ENCODE data around the gene CD300LF. TPM values are rescaled to one million over a fixed set of nuclear protein-coding genes. Genes with fewer than 3 reads are reported as not detected.

The CD300LF gene
- total and polyA plus RNA-seq, 2 donors from 2014 or later, result 0.49 to 3.1 TPM

- no peaks in the 10 kb centered on the region for H3K36me3 ChIP-seq (ENCODE audit: control insufficient read depth in 2 of 3, insufficient read depth in 3 of 3, low read length in 3 of 3)
- DNase-seq (peak in 2 of 5 donors; percentile 43 to 44), FAIRE-seq (no peak)
- H3K9ac ChIP-seq (ENCODE audit: low read length in 3 of 3), result no peak overlapping the region
- no peak overlapping the region for H3K4me3 ChIP-seq (ENCODE audit: low read length in 3 of 3)
- intact Hi-C loops (cut with DNase I), result loop anchor here (10.0 kb wide), 1 partner anchor 119 kb away; no protein-coding TSS in a partner anchor
- no peaks in the 10 kb centered on the region for H3K9me3 ChIP-seq (ENCODE audit: control insufficient read depth in 2 of 3, insufficient read depth in 1 of 3, low read length in 3 of 3)
- H3K4me1 ChIP-seq (ENCODE audit: control insufficient read depth in 2 of 3, insufficient read depth in 2 of 3, low read depth in 1 of 3, low read length in 3 of 3), result peaks cover 3 to 37% (median 3%) of the 10 kb centered on the region in 3 donors
- TF ChIP-seq CTCF (IDR thresholded peaks at IDR 0.05; ENCODE audit: borderline replicate concordance, extremely low read depth, insufficient read depth), result no peak
- H3K27me3 ChIP-seq (ENCODE audit: control insufficient read depth, insufficient read depth, low read length), result no peaks in the 10 kb centered on the region
- H3K27ac ChIP-seq (ENCODE audit: low read depth in 2 of 2, low read length in 2 of 2), result no peak overlapping the region
These were observed 32.9 kb upstream of the CD300LF start for GRCh38 chr17:74745548-74746177.

- peak overlapping the region; percentile 29 to 57 for H3K27ac ChIP-seq (ENCODE audit: low read depth in 2 of 2, low read length in 2 of 2)
- peak; percentile 76 to 88 (median 83) for DNase-seq
- no peaks in the 10 kb centered on the region for H3K36me3 ChIP-seq (ENCODE audit: control insufficient read depth in 2 of 3, insufficient read depth in 3 of 3, low read length in 3 of 3)
- intact Hi-C loops (cut with DNase I), result loop anchor here (10.0 kb wide), 1 partner anchor 120 kb away; no protein-coding TSS in a partner anchor
- no peak overlapping the region for H3K9ac ChIP-seq (ENCODE audit: low read length in 3 of 3)
- TF ChIP-seq CTCF (IDR thresholded peaks at IDR 0.05; ENCODE audit: borderline replicate concordance, extremely low read depth, insufficient read depth), result peak; percentile 100
- H3K27me3 ChIP-seq (ENCODE audit: control insufficient read depth, insufficient read depth, low read length), result no peaks in the 10 kb centered on the region
- peaks cover 3 to 31% (median 3%) of the 10 kb centered on the region in 3 donors for H3K4me1 ChIP-seq (ENCODE audit: control insufficient read depth in 2 of 3, insufficient read depth in 2 of 3, low read depth in 1 of 3, low read length in 3 of 3)
- no peak for FAIRE-seq
- H3K4me3 ChIP-seq (ENCODE audit: low read length in 3 of 3), result peak overlapping the region in 2 of 3 donors; percentile 33 to 43
- H3K9me3 ChIP-seq (ENCODE audit: control insufficient read depth in 2 of 3, insufficient read depth in 1 of 3, low read length in 3 of 3), result no peaks in the 10 kb centered on the region
These were observed 32.2 kb upstream of the CD300LF start for GRCh38 chr17:74744714-74745547.

- no peaks in the 10 kb centered on the region for H3K9me3 ChIP-seq (ENCODE audit: control insufficient read depth in 2 of 3, insufficient read depth in 1 of 3, low read length in 3 of 3)
- H3K4me3 ChIP-seq (ENCODE audit: low read length in 3 of 3), result no peak overlapping the region
- H3K9ac ChIP-seq (ENCODE audit: low read length in 3 of 3), result no peak overlapping the region
- FAIRE-seq, result no peak
- intact Hi-C loops (cut with DNase I), result loop anchor here (10.0 kb wide), 1 partner anchor 120 kb away; no protein-coding TSS in a partner anchor
- no peaks in the 10 kb centered on the region for H3K27me3 ChIP-seq (ENCODE audit: control insufficient read depth, insufficient read depth, low read length)
- H3K4me1 ChIP-seq (ENCODE audit: control insufficient read depth in 2 of 3, insufficient read depth in 2 of 3, low read depth in 1 of 3, low read length in 3 of 3), result peaks cover 3 to 26% (median 3%) of the 10 kb centered on the region in 3 donors
- H3K36me3 ChIP-seq (ENCODE audit: control insufficient read depth in 2 of 3, insufficient read depth in 3 of 3, low read length in 3 of 3), result no peaks in the 10 kb centered on the region
- no peak for DNase-seq
- H3K27ac ChIP-seq (ENCODE audit: low read depth in 2 of 2, low read length in 2 of 2), result no peak overlapping the region
- no peak for TF ChIP-seq CTCF (IDR thresholded peaks at IDR 0.05; ENCODE audit: borderline replicate concordance, extremely low read depth, insufficient read depth)
These were observed 31.6 kb upstream of the CD300LF start for GRCh38 chr17:74744349-74744713.

Data from kidney (tissue), 14 donors.